ENCODE results near the gene HPN. TPM values are rescaled to one million over a fixed set of nuclear protein-coding genes. Genes with fewer than 3 reads are reported as not detected.
"Not testable (repeated sequence)": the region's sequence is repeated elsewhere in the genome, so short reads cannot be mapped to it uniquely, and the experiment has no call there.

Gene HPN
- polyA plus RNA-seq, 1 donor = 0.23 TPM

DNA sequence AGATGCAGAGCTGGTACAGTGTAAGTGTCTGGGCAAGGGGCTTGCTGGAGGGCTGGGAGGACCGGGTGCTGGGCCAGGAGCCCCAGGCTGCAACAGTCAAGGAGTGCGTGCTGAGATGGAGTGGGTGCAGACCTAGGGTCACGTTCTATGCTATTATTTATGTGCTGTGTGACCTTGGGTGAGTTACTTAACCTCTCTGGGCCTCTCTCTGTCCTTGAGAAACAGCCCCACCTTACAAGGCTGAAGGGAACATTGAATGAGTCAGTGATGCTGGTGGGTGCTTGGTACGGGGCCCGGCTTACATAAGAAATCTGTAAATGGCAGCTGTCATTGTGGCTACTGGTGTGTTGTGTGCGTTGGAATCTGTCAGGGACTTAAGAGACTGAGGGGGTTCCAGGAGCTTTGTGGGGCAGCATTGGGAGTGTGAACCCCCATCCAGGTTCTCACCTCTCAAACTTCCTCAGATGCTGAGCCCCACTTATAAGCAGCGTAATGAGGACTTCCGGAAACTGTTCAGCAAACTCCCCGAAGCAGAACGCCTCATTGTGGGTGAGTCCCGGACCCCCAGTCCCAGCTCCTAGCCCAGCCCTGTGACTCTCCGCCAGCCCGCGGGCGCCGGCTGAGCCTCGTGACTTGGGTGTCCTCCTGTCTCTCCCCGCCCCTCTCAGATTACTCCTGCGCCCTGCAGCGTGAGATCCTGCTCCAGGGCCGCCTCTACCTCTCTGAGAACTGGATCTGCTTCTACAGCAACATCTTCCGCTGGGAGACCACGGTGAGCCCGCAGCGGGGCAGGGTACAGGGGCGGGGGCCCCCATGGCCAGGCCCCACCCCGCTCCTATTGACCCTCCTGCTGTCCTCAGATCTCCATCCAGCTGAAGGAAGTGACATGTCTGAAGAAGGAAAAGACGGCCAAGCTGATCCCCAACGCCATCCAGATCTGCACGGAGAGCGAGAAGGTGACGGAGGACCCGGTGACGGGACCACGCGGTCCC, 31.8 kb upstream of the HPN start:
- no peak for DNase-seq (ENCODE audit: low read depth)

DNA sequence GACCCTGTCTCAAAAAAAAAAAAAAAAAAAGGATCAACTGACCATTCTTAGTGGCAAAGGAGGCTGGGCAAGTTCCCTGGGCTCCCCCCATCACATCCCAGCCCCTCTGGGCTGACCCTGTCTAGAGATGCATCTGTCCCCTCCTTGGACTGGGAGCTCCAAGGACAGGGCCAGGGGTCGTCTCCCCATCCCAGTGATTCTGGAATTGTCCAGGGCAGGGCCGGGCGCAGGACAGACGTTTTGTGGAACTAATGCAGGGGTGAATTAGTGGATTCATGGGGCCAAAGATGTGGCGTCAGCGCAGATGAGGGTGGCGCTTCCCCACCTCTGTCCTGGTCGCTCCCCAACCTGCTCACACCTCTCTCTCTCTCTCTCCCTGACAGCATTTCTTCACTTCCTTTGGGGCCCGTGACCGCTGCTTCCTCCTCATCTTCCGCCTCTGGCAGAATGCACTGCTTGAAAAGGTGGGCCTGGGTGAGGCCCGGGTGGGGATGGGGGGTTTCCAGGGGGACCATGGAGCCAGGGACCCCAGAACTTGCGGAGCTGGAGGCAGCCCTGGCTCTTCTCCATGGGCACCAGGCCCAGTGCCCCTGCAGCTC, 30.3 kb upstream of the HPN start:
- no peak for DNase-seq (ENCODE audit: low read depth)

DNA sequence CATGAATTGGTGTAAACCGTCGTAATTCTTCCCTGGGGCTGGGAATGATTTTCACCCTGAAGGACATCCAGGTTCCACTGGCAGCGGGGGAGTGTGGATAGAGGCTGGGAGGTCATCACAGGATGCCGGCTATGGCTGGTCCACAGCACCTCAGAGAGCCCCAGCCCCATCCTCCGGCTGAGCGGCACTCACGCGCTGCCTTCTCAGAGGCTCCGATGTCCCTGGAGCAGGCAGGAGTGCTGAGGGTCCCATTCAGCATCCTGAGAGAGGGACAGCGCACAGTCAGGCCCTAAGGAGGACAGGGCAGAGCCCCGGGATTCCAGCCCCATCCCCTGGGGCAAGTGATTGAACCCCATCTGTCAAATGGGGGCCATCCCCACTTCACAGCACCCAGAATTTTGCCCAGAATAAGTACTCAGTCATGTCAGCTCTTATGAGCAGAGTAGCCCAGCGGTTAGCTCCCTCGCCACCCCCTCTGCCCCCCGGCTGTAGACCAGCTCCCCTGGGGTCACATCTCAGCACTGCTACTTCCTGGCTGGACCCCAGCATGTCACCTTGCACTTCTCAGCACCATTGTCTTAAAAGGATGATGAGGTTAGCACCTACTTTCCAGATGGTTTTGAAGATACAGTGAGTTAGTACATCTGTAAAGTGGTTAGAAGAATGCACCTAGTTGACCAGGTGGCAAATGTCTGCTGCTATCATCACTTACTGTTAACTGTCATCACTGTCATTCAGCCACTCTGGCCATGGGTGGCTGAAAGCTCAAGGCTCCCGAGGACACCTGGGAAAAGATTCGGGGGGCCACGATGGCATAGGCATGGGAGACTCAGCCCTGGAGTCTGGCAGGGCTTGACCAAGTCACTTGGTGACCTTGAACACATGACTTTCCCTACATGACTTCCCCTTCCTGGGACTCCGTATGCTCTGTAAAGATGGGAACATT, 29.5 kb upstream of the HPN start:
- DNase-seq (ENCODE audit: low read depth) = no peak

DNA sequence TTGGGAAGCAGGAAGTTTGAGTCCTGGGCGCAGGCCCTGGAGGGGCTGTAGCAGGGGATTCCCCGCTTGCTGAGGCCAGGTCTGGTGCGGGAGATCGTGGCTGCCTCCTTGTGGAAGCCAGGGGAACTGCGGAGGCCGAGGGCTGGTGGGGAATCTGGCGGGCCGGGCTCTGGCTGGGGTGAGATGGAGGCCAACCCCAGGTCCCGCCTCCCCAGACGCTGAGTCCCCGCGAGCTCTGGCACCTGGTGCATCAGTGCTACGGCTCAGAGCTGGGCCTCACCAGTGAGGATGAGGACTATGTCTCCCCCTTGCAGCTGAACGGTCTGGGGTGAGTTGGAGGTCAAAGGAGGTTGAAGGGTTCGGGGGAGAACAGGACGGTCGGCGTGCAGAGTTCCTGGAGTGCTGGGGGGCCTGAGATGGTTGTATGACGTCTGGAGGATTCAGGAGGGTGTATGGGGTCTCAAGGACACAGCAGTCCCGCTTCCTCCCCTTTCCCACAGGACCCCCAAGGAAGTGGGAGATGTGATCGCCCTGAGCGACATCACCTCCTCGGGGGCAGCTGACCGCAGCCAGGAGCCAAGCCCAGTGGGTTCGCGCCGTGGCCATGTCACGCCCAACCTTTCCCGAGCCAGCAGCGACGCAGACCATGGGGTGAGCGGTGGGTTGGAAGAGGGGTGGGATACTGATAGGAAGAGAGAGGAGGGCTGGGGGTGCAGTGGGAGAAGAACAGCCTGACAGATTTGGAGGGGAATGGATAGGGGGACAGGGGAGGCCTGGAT, 28.3 kb upstream of the HPN start:
- no peak for DNase-seq (ENCODE audit: low read depth)

DNA sequence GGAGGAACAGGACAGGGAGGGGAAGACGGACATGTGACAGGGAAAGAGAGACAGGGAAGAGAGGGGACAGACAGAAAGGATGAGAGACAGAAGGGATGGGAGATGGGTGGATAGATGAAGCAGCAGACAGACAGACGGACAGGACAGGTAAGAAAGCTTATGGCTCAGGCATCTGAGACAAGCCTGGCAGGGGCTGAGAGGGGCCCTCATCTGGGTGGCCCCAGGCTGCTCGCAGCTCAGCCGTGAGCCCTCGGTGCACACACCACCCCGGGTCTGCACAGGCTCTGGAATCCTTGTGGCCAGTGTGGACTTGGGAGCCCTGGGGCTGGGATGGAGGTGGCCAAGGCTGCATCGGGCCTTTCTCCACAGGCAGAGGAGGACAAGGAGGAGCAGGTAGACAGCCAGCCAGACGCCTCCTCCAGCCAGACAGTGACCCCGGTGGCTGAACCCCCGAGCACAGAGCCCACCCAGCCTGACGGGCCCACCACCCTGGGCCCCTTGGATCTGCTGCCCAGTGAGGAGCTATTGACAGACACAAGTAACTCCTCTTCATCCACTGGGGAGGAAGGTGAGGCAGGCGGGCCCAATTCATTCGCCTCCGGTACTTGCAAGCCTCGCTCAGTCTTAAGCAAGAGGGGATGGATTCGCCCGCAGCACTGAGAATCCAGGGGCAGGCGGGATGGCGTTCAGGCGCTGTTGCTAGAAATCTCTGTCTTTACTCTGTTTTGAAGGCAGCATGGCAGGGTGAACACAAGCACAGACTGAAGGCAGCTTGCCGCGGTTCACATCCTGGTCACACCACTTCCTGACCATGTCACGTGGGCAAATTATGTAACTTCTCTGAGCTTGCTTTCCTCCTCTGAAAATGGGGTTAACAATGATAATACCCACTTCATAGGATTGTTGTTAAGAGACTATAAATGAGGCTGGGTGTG, 27.4 kb upstream of the HPN start:
- DNase-seq (ENCODE audit: low read depth) = no peak

DNA sequence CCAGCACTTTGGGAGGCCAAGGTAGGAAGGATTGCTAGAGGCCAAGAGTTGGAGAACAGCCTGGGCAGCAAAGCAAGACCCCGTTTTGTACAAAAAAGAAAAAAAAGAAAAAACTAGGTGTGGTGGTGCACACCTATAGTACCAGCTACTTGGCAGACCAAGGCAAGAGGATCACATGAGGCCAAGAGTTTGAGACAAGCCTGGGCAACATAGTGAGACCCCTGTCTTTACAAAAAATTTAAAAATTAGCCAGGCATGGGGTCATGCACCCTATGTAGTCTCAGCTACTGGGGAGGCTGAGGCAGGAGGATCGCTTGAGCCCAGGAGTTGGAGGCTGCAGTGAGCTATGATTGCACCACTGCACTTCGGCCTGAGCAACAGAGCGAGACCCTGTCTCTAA, 26.7 kb upstream of the HPN start:
- DNase-seq (ENCODE audit: low read depth) = not testable (repeated sequence)

DNA sequence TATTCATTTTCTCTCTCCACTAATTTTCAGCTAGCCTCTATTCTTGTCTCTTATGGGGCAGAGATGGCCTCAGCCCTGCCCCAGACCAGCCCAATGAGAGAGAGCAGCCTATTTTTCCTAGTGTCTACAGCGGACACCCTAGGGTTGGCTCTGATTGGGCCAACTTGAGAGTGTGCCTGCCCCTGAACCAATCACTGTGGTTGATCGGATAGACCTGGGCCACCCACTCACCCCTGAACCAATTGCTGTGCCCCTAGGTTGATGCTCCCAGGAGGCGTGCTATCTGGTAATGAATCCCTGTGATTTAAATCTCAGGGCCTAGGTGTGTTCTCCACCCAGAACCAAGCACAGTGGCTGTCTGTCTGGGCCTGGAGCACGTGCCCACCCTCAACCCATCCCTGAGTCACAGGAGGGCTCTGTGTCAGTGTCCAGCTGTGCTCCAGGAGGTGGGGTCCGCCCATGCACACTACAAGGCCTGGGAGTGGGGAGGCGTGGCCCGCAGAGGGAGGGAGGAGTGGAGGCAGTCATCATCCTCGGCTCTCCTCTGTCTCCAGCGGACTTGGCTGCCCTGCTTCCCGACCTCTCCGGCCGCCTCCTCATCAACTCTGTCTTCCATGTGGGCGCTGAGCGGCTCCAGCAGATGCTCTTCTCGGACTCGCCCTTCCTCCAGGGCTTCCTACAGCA, 26.1 kb upstream of the HPN start:
- no peak for DNase-seq (ENCODE audit: low read depth)

DNA sequence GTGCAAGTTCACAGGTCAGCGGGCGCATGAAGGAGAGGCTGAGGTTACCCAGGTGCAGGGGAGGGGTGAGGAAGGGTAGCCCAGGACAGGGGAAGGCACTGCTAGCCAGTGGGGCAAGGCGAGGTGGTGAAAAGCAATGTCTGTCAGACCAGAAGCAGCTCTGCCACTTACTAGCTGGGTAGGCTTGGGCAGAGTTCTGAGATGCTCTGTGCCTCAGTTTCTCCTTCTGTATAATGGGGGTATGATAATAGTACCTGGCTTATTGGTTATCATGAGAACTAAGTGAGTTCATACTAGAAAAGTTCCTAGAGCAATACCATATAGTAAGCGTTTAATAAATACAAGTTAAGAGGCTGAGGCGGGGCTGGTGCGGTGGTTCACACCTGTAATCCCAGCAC, 25.6 kb upstream of the HPN start:
- DNase-seq (ENCODE audit: low read depth) = no peak

DNA sequence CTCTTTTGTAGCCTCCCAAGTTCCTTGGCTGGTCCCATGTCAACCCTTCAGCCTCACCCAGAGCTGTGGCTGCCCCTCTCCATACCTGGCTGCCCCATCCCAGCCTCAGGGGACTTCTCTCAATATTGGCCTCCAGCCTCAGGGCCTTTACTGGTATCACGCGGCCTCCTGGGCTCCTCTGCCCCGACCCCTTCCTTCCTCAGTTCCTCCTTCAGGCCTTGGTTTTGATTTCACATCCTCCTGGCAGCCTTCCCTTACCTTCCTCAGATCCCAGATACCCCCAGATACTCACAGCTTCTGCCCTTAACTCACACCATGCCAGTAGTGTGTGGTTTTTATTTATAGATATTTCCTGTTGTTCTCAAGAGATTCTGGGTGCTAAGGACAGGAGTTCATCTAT, 24.0 kb upstream of the HPN start:
- no peak for DNase-seq (ENCODE audit: low read depth)

DNA sequence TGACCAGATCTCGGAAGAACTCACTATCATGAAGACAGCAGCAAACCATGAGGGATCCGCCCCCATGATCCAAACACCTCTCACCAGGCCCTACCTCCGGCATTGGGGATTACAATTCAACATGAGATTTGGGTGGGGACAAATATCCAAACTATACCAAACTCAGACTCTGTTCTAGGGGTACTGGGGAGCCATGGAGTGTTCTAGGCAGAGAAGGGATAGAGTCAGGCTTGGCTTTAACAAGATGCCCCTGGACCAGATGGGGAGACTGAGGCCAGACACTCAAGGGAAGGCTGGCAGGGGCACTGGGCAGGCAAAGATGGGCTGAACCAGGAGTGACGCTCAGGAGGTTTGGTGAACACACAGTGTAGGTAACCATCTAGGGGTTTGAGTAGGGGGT, 23.1 kb upstream of the HPN start:
- no peak for DNase-seq (ENCODE audit: low read depth)

DNA sequence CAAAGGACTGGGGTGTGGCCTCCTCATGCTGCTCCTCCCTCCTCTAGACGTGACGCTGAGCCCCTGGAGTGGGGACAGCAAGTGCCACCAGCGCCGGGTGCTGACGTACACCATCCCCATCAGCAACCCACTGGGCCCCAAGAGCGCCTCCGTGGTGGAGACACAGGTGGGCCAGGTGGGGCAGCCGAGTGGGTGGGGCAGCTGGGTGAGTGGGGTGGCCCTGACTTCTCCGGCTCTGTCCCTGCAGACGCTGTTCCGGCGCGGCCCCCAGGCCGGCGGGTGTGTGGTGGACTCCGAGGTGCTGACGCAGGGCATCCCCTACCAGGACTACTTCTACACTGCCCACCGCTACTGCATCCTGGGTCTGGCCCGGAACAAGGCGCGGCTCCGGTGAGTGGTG, 22.4 kb upstream of the HPN start:
- DNase-seq (ENCODE audit: low read depth) = no peak

DNA sequence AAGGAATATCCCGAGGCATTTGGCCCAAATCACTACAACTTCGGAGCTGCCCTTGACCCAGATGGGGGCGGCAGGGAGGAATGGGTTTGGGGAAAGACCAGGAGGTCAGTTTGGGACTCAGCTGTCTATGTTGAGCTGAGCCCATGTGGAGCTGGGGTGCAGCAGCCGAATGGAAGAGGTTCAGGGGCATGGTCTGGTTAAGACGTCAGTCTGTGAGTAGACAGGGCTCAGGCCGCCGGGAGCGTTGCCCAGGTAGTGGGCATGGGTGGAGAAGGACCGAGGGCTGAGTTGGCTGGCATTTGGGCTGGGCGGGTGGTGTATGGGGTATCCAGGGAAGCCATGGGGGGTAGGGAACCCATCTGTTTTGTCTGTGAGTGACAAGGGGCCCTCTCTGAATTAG, 20.5 kb upstream of the HPN start:
- no peak for DNase-seq (ENCODE audit: low read depth)

DNA sequence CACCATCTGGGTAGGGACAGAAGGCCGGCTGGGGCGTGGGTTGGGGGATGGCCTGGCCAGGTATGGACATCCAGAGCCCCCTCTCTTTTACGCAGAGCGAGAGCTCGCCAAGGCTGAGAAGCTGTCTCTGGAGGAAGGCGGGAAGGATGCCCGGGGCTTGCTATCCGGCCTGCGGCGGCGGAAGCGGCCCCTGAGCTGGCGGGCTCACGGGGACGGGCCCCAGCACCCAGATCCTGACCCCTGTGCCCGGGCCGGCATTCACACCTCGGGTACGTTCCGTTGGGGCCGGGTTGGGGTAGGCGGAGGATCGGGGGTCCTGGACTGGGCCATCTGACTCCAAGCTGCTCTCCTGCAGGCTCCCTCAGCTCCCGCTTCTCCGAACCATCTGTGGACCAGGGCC, 19.9 kb upstream of the HPN start:
- no peak for DNase-seq (ENCODE audit: low read depth)

DNA sequence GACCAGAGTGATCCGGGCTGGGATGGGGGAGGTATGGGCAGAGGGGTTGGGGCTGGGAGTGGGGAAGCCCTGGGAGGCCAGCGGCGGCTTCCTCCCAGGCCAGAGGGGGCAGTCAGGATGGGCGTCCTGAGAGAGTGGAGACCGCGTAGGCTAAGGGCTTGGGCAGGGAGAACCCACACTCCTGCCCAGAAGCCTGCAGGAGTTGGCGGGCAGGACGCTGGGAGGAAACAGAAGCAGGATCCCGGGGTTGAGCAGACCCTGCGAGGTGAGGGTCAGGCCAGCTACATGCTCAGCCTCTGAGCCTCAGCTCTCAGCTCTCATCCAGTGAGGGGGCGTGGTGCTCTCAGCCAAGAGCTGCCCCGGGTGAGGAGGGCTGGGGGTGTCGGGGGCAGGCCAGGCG, 19.1 kb upstream of the HPN start:
- DNase-seq (ENCODE audit: low read depth) = no peak

DNA sequence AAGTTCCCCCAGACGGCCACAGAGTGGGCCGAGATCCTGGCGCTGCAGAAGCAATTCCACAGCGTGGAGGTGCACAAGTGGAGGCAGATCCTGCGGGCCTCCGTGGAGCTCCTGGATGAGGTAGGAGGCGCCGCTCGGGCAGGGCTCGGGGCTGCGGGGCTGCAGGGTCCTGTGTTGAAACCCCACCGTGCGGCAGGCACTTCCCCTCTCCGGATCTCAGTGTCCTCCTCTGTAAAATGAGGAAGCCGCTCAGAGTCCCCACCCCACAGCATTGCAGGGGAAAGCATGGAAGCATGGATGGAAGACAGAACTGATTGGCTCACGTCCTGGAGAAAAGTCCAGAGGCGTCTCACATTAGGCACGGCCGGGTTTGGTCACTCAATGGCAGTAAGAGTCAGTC, 18.1 kb upstream of the HPN start:
- DNase-seq (ENCODE audit: low read depth) = no peak

DNA sequence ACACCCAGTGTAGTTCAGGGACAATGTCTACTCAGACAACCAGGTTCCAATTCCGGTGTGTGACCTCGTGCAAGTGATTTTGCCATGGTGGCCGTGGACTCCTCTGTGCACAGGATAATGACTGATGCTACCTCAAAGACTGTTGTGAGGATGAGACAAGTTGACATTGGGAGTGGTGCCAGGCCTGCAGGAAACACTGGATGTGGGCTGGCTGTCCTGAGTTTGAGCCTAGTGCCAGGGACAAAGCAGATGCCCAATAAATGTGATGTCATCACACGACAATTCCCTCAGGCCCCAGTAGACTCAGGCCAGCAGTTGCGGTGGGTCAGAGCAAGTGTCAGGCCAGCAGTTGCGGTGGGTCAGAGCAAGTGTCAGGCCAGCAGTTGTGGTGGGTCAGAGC, 17.4 kb upstream of the HPN start:
- DNase-seq (ENCODE audit: low read depth) = no peak

DNA sequence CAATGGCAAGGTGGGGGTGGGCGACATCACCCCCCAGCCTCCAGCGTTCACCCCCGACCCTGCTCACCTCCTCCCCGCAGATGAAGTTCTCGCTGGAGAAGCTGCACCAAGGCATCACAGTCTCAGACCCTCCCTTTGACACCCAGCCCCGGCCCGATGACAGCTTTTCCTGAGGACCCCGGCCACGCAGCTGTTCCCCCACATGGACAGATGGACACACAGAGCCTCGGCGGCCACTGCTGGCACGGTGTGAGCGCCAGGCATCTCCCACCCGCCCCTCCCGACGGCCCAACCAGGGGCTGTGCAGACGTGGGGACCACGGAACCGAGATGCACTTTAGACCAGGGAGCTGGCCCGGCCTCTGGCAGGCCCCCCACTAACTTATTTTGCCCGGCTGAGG, 15.6 kb upstream of the HPN start:
- DNase-seq (ENCODE audit: low read depth) = no peak

DNA sequence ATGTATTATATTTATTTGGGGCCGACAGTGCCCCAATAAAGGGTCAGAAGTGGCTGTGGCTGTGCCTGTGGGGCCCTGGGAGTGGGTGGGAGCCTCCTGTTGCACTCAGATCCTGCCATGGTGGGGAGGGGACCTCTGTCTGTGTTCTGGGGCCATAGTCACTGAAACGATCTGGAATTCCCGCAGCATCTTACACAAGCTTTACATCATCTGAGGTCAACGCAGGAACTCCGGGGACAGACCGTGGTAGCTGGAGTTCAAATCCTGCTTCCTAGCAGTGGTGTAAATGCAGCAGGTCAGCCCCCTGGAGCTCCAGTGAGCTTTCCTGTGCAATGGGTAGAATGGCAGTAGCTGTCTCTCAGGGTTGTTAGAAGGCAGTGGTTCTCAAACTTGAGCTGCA, 15.1 kb upstream of the HPN start:
- DNase-seq (ENCODE audit: low read depth) = no peak

DNA sequence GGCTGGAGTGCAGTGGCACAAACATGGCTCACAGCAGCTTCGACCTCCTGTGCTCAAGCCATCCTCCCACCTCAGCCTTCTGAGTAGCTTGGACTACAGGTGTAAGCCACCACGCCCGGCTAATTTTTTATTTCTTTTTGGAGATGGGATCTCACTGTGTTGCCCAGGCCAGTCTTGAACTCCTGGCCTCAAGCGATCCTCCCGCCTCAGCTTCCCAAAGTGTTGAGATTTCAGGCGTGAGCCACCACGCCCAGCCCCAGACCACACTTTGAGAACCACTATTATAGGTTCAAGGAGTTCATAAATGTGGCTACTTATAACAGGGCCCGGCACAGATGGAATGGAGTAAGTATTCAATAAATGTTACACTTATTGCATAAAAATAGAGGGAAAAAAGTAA, 14.5 kb upstream of the HPN start:
- DNase-seq (ENCODE audit: low read depth) = no peak

All from forelimb muscle (tissue), 1 donor.